SU-DHL-6 (cell line): ENCODE results near the gene BRAT1.

Experiments used
- H2AFZ ChIP-seq: fragments of 200-600 bp; sonication (generic); 2 replicates; pipeline ENCODE4 v1.6.1; 2014; ENCODE audit warnings: low read depth, mild to moderate bottlenecking, moderate library complexity, mixed read lengths, antibody characterized with exemption, low read length; ENCODE audit not compliant: severe bottlenecking
- H3F3A ChIP-seq: fragments of 200-600 bp; shearing (Covaris generic); 2 replicates; pipeline ENCODE4 v1.6.0; 2016; ENCODE audit warnings: antibody characterized with exemption, mild to moderate bottlenecking; ENCODE audit not compliant: insufficient read depth
- H3K27ac ChIP-seq: fragments of 200-600 bp; sonication (generic); 2 replicates; pipeline ENCODE4 v1.5.1; 2016; ENCODE audit warnings: low read depth, mild to moderate bottlenecking, low read length, moderate library complexity, mixed read lengths
- H3K27me3 ChIP-seq: fragments of 200-600 bp; sonication (generic), shearing (Covaris generic); 2 replicates; pipeline ENCODE4 v1.6.0; 2014; ENCODE audit warnings: mild to moderate bottlenecking, low read length
- H3K36me3 ChIP-seq: fragments of 200-600 bp; sonication (generic); 2 replicates; pipeline ENCODE4 v1.6.1; 2014; ENCODE audit warnings: mild to moderate bottlenecking, low read length, mixed read lengths
- H3K4me2 ChIP-seq: fragments of 300-600, 200-600 bp; shearing (Covaris generic), sonication (generic); 2 replicates; pipeline ENCODE4 v1.6.0; 2014; ENCODE audit warnings: low read length, low read depth, mild to moderate bottlenecking; ENCODE audit not compliant: poor library complexity, severe bottlenecking
- H3K4me3 ChIP-seq: fragments of 200-600 bp; sonication (generic); 2 replicates; pipeline ENCODE4 v1.5.1; 2014; ENCODE audit warnings: antibody characterized with exemption, low read length, mild to moderate bottlenecking, mixed read lengths; ENCODE audit not compliant: insufficient read depth, poor library complexity, severe bottlenecking
- H3K79me2 ChIP-seq: fragments of 200-600 bp; sonication (generic); 2 replicates; pipeline ENCODE4 v1.6.1; 2014; ENCODE audit warnings: mild to moderate bottlenecking, low read length, moderate library complexity; ENCODE audit not compliant: insufficient read depth
- H3K9ac ChIP-seq: fragments of 200-600 bp; sonication (generic); 2 replicates; pipeline ENCODE4 v1.7.0; 2014; ENCODE audit warnings: mild to moderate bottlenecking, low read length
- H3K9me2 ChIP-seq: fragments of 200-600 bp; sonication (generic); replicated peaks from 2 replicates; pipeline ENCODE4 v1.6.1; 2014; ENCODE audit warnings: low read length; ENCODE audit not compliant: insufficient read depth
- H3K9me3 ChIP-seq: fragments of 200-600 bp; sonication (generic); 2 replicates; pipeline ENCODE4 v1.6.1; 2014; ENCODE audit warnings: low read length, mixed read lengths; ENCODE audit not compliant: insufficient read depth
- H4K20me1 ChIP-seq: fragments of 200-600 bp; sonication (generic); 2 replicates; pipeline ENCODE4 v1.6.1; 2014; ENCODE audit warnings: low read depth, mild to moderate bottlenecking, antibody characterized with exemption, low read length, moderate library complexity, mixed read lengths
- CTCF ChIP-seq: fragments of 200-600 bp; sonication (generic); IDR thresholded peaks from one replicate; pipeline ENCODE4 v1.5.1; 2017; ENCODE audit warnings: antibody characterized with exemption, mild to moderate bottlenecking, low read length, moderate library complexity; ENCODE audit not compliant: insufficient read depth, poor library complexity, severe bottlenecking
- EZH2phosphoT487 ChIP-seq: fragments of 200-600 bp; sonication (generic), shearing (Covaris generic); conservative IDR thresholded peaks from 2 replicates; pipeline ENCODE4 v1.6.1; 2018; ENCODE audit warnings: mild to moderate bottlenecking, antibody characterized with exemption, low read length, moderate library complexity, mixed read lengths

The BRAT1 gene

GRCh38 chr7:2494191-2495130 lies 60.9 kb downstream of the BRAT1 start:
- no peaks in the 10 kb centered on the region for H3K9me2 ChIP-seq
- H3F3A ChIP-seq, result no peaks in the 10 kb centered on the region
- no peak overlapping the region for H3K9ac ChIP-seq
- H3K4me3 ChIP-seq, result no peak overlapping the region
- no peaks in the 10 kb centered on the region for H4K20me1 ChIP-seq
- H3K79me2 ChIP-seq, result no peaks in the 10 kb centered on the region
- H2AFZ ChIP-seq, result no peak overlapping the region
- TF ChIP-seq CTCF (no peak), EZH2phosphoT487 (no peak)
- no peak overlapping the region for H3K27ac ChIP-seq
- H3K4me2 ChIP-seq, result no peak overlapping the region
- no peaks in the 10 kb centered on the region for H3K9me3 ChIP-seq
- H3K27me3 ChIP-seq, result no peaks in the 10 kb centered on the region
- no peaks in the 10 kb centered on the region for H3K36me3 ChIP-seq

- Histone ChIP-seq H3K36me3 (no peaks in the 10 kb centered on the region), H3K9me2 (no peaks in the 10 kb centered on the region), H3K4me2 (no peak overlapping the region), H3K9ac (no peak overlapping the region), H3K27ac (no peak overlapping the region), H3K79me2 (no peaks in the 10 kb centered on the region), H4K20me1 (no peaks in the 10 kb centered on the region), H3K9me3 (no peaks in the 10 kb centered on the region), H2AFZ (no peak overlapping the region), H3K27me3 (no peaks in the 10 kb centered on the region), H3F3A (no peaks in the 10 kb centered on the region), H3K4me3 (no peak overlapping the region)
- TF ChIP-seq EZH2phosphoT487, result no peak
- no peak for TF ChIP-seq CTCF
These were observed 61.8 kb downstream of the BRAT1 start for GRCh38 chr7:2493205-2494164.

- Histone ChIP-seq H3K27ac (no peak overlapping the region), H3K27me3 (no peaks in the 10 kb centered on the region), H3K79me2 (no peaks in the 10 kb centered on the region), H3K4me2 (no peak overlapping the region), H2AFZ (no peak overlapping the region), H3K9ac (no peak overlapping the region), H3F3A (no peaks in the 10 kb centered on the region), H3K4me3 (no peak overlapping the region), H3K36me3 (no peaks in the 10 kb centered on the region), H3K9me2 (no peaks in the 10 kb centered on the region), H3K9me3 (no peaks in the 10 kb centered on the region), H4K20me1 (no peaks in the 10 kb centered on the region)
- TF ChIP-seq CTCF, result no peak
These were observed 63.3 kb downstream of the BRAT1 start for GRCh38 chr7:2492038-2492437.
